Measurements from ENCODE around the gene OVCA2.
A peak's percentile ranks its signal among the peaks of the same experiment; 100 is the strongest.

OVCA2 gene

DNA sequence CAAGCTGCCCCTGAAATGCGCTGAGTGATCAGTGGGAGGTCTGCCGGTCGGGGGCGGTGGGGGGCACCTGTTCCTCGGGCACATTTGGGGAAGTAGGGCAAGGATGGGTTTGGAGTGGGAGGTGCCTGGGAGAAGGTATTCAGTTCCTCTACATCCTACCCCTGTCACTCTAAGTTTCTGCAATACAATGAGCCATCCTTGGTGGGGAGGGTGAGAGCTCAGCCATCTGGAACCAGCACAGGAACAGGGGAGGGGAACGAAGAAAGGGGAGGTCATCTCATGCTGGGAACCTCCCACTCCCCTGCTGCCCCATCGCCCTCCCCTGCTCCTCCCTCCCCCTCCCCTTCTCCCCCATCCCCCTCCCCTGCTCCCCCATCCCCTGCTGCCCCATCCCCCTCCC is 7.7 kb upstream of the OVCA2 start:
- no peak overlapping the region for H3K4me3 ChIP-seq (ENCODE audit: low read depth, low read length)
- no peak for DNase-seq (ENCODE audit: low read depth)
- in situ Hi-C loops (cut with HindIII; ENCODE audit: low sequenced_read_pairs), result loop anchor here (5.0 kb wide), 2 partner anchors 117 to 172 kb away; no protein-coding TSS in a partner anchor
- TF ChIP-seq CTCF (IDR thresholded peaks at IDR 0.05; ENCODE audit: low read depth, low read length, missing control alignments), result no peak

DNA sequence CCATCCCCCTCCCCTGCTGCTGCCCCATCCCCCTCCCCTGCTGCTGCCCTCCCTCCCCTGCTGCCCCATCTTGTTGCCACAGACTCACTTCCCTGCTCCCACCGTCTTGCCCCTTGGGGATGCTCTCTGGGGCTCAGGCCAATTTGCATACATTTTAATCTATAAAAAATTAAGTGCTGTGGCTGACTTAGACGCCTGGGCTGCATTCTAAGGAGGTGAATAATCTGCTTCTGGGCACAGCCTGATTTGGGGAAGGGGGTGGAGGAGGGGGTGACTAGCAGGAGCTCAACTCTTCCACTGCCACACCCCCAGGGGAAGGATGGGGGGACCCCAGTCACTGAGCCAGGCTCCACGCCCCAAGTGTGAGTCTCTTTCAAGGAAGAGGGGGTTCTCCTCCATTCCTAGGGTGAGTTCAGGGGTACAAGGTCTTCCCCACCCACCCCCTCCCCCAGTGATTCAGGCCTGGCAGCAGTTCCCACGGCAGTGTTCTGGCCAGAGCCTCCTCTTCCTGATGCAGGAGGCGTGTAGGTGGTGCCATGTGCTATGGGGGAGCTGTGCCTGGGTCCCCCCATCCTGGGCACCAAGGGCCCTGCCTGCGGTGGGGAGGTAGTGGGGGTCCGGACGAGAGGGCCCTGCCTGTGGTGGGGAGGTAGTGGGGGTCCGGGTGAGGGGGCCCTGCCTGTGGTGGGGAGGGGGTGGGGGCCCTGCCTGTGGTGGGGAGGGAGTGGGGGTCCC is 6.8 kb upstream of the OVCA2 start:
- no peak for TF ChIP-seq CTCF (IDR thresholded peaks at IDR 0.05; ENCODE audit: low read depth, low read length, missing control alignments)
- in situ Hi-C loops (cut with HindIII; ENCODE audit: low sequenced_read_pairs), result loop anchor here (5.0 kb wide), 2 partner anchors 118 to 173 kb away; no protein-coding TSS in a partner anchor
- no peak overlapping the region for H3K4me3 ChIP-seq (ENCODE audit: low read depth, low read length)
- no peak for DNase-seq (ENCODE audit: low read depth)

- no peak overlapping the region for H3K4me3 ChIP-seq (ENCODE audit: low read depth, low read length)
- in situ Hi-C loops (cut with HindIII; ENCODE audit: low sequenced_read_pairs), result no loop called here
- DNase-seq (ENCODE audit: low read depth), result no peak
- TF ChIP-seq CTCF (IDR thresholded peaks at IDR 0.05; ENCODE audit: low read depth, low read length, missing control alignments), result no peak
Observed at GRCh38 chr17:2035541-2036488, 6.0 kb upstream of the OVCA2 start.

DNA sequence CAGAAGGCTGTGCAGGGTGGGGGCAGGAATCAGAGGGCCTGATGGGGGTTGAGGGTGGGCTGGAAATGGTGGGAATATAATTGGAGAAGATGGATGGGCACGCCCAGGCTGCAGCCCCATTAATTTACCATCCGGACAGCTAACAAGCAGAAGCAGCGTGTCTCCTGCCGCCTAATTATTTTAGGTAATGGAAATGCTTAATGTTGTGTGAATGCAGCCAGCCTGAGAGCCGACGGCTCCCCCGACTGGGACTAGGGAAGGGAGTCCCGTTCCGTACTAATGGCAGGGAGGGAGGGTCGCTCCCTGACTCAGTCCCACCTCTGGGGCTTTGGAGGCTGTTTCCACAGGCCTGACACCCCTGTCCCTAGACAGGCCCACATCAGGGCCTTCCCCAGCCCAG is 4.7 kb upstream of the OVCA2 start:
- no peak for TF ChIP-seq CTCF (IDR thresholded peaks at IDR 0.05; ENCODE audit: low read depth, low read length, missing control alignments)
- in situ Hi-C loops (cut with HindIII; ENCODE audit: low sequenced_read_pairs), result no loop called here
- no peak for DNase-seq (ENCODE audit: low read depth)
- no peak overlapping the region for H3K4me3 ChIP-seq (ENCODE audit: low read depth, low read length)

- in situ Hi-C loops (cut with HindIII; ENCODE audit: low sequenced_read_pairs), result no loop called here
- no peak for DNase-seq (ENCODE audit: low read depth)
- no peak overlapping the region for H3K4me3 ChIP-seq (ENCODE audit: low read depth, low read length)
- no peak for TF ChIP-seq CTCF (IDR thresholded peaks at IDR 0.05; ENCODE audit: low read depth, low read length, missing control alignments)
Observed at GRCh38 chr17:2040219-2040827, 1.5 kb upstream of the OVCA2 start.

- H3K4me3 ChIP-seq (ENCODE audit: low read depth, low read length), result peak overlapping the region; percentile 57
- DNase-seq (ENCODE audit: low read depth), result no peak
- in situ Hi-C loops (cut with HindIII; ENCODE audit: low sequenced_read_pairs), result no loop called here
- TF ChIP-seq CTCF (IDR thresholded peaks at IDR 0.05; ENCODE audit: low read depth, low read length, missing control alignments), result no peak
Observed at GRCh38 chr17:2040942-2041560, 771 bp upstream of the OVCA2 start.
